Measurements from ENCODE around the gene ELAVL1.

DNA sequence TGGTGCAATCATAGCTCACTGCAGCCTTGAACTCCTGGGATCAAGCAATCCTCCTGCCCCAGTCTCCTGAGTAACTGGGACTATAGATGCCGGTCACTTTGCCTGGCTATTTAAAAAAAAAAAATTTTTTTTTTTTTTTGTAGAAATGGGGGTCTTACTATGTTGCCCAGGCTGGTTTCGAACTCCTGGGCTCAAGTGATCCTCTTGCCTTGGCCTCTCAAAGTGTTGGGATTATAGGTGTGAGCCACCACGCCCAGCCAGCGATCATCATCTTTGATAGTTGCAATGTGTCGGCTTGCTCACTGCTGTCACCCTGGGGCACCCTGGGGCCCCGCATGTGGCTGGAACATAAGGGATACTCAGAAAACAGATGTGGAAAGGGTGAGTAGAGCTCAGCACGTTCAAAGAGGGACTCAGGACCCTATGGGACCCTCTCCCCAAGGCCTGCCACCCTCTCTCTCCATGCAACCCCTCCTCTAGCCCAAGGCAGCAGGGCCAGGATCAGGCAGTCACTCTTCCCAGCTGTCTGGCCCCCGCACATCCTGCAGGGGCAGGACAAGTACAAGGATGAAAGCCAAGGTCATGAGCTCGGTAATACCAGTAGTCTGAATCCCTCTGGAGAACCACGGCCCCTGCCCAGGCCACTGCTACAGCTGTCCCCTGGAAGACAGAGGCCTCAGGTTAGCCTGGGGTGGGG, 40.6 kb upstream of the ELAVL1 start:
- TF ChIP-seq POLR2A (IDR thresholded peaks at IDR 0.05) (no peak), POLR2AphosphoS5 (IDR thresholded peaks at IDR 0.05) (no peak)
- TF ChIP-seq, protein P1, sequence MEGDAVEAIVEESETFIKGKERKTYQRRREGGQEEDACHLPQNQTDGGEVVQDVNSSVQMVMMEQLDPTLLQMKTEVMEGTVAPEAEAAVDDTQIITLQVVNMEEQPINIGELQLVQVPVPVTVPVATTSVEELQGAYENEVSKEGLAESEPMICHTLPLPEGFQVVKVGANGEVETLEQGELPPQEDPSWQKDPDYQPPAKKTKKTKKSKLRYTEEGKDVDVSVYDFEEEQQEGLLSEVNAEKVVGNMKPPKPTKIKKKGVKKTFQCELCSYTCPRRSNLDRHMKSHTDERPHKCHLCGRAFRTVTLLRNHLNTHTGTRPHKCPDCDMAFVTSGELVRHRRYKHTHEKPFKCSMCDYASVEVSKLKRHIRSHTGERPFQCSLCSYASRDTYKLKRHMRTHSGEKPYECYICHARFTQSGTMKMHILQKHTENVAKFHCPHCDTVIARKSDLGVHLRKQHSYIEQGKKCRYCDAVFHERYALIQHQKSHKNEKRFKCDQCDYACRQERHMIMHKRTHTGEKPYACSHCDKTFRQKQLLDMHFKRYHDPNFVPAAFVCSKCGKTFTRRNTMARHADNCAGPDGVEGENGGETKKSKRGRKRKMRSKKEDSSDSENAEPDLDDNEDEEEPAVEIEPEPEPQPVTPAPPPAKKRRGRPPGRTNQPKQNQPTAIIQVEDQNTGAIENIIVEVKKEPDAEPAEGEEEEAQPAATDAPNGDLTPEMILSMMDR (IDR thresholded peaks at IDR 0.05 in 8 of 11, conservative IDR thresholded peaks at IDR 0.05 in 3 of 11) = no peak
